Measurements from ENCODE around the gene PKN2.
"Not testable (repeated sequence)": the region's sequence is repeated elsewhere in the genome, so short reads cannot be mapped to it uniquely, and the experiment has no call there.

The PKN2 gene

DNA sequence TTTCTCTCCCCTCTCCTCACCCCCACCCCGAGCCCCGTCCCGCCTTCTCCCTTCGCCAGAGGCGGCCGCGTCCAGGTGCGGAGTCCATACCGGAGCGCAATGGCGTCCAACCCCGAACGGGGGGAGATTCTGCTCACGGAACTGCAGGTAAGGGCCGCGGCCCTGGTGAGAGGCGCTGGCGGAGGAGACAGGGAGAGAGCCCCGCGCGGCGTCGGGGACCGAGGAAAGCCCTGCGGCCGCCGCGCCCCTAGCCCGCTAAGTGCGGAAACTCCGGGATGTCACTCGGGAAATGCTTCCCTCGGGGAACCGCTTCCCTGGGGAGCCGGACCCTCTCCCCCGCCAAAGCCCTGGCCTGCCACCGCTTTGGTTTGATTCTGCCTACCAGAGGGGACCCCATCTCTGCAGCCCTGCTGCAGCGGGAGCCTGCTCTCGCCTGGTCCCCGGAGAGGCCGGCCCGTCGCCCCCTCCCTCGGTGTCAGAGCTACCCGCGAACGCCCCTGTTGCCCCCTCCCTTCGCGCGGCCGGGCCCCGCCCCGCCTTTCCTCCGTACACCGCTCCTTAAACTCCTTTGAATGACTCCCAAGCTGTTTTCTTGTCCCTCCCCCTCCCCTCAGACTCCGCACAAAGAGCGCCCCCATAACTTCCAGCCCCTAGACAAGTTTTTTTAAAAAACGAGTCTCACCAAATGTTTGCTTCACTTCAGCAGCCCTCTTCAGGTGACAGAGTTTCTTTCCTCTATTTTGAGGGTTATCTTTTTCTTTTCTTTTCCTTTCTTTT, 597 bp downstream of the PKN2 start:
- peak overlapping the region; percentile 86 for H3K9ac ChIP-seq (ENCODE audit: low read length)
- H3K4me1 ChIP-seq (ENCODE audit: control insufficient read depth, insufficient read depth, low read length) = peaks cover 9% of the 10 kb centered on the region
- H3K27ac ChIP-seq (ENCODE audit: low read depth, low read length) = peak overlapping the region; percentile 95
- no peaks in the 10 kb centered on the region for H3K27me3 ChIP-seq (ENCODE audit: control insufficient read depth, insufficient read depth, low read length)
- H3K4me3 ChIP-seq (ENCODE audit: low read length) = peak overlapping the region; percentile 88
- no peaks in the 10 kb centered on the region for H3K36me3 ChIP-seq (ENCODE audit: control insufficient read depth, insufficient read depth, low read length)

DNA sequence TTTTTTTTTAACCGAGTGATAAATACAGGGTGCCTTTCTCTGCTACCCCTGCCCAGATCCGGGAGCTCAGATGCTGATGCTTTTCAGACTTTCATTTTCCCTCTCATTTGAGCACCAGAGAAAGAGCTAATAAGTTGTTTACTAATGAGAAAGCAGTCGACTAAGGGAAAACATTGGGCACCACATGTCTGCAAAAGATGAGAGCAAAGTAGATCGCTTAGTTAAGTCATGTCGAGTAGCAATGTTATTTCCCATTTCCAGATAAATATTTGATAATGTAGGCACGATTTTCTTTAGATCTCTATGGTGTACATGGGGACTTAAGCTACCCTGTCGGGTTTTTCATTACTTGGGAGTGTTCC, 1.2 kb downstream of the PKN2 start:
- Histone ChIP-seq H3K27me3 (ENCODE audit: control insufficient read depth, insufficient read depth, low read length) (no peaks in the 10 kb centered on the region), H3K4me1 (ENCODE audit: control insufficient read depth, insufficient read depth, low read length) (peaks cover 9% of the 10 kb centered on the region), H3K9ac (ENCODE audit: low read length) (peak overlapping the region; percentile 24), H3K27ac (ENCODE audit: low read depth, low read length) (peak overlapping the region; percentile 48), H3K36me3 (ENCODE audit: control insufficient read depth, insufficient read depth, low read length) (no peaks in the 10 kb centered on the region), H3K4me3 (ENCODE audit: low read length) (peak overlapping the region; percentile 88)

DNA sequence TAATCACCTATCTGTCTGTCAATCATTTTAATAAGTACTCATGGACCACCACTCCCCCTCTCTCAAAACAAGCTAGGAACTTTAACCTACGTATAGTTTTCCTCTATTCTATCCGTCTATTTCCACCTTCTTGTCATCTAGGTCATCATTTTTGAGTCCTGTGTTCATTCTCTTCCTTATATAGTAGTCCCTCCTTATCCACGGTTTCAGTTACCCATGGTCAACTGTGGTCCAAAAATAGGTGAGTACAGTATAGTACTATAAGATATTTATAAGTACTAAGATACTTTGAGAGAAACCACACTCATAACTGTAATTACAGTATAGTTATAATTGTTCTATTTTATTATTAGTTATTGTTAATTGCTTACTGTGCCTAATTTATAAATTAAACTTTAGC, 7.5 kb downstream of the PKN2 start:
- H3K27ac ChIP-seq (ENCODE audit: low read depth, low read length) = no peak overlapping the region
- no peaks in the 10 kb centered on the region for H3K36me3 ChIP-seq (ENCODE audit: control insufficient read depth, insufficient read depth, low read length)
- no peak overlapping the region for H3K9ac ChIP-seq (ENCODE audit: low read length)
- no peak overlapping the region for H3K4me3 ChIP-seq (ENCODE audit: low read length)
- H3K4me1 ChIP-seq (ENCODE audit: control insufficient read depth, insufficient read depth, low read length) = no peaks in the 10 kb centered on the region
- no peaks in the 10 kb centered on the region for H3K27me3 ChIP-seq (ENCODE audit: control insufficient read depth, insufficient read depth, low read length)

DNA sequence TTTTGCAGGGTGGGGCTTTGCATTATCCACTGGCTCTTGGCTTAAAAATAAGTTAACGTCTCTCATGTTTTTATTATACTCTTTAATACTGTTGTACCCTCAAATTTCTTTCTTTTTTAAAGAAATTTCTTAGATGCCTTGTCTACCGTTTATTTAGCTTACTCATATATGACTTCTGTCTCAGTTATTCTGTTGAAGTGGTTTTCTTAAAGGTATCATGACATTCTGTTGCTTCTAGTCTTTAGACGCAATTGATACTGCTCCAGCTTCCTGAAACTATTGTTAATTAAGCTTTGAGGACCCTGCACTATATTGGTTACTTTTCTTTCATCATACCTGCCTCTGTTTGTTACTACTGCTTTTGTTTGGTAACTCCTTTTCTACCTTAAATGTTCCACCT, 11.7 kb downstream of the PKN2 start:
- no peaks in the 10 kb centered on the region for H3K4me1 ChIP-seq (ENCODE audit: control insufficient read depth, insufficient read depth, low read length)
- H3K36me3 ChIP-seq (ENCODE audit: control insufficient read depth, insufficient read depth, low read length) = no peaks in the 10 kb centered on the region
- H3K4me3 ChIP-seq (ENCODE audit: low read length) = no peak overlapping the region
- H3K27ac ChIP-seq (ENCODE audit: low read depth, low read length) = no peak overlapping the region
- H3K27me3 ChIP-seq (ENCODE audit: control insufficient read depth, insufficient read depth, low read length) = no peaks in the 10 kb centered on the region
- no peak overlapping the region for H3K9ac ChIP-seq (ENCODE audit: low read length)

DNA sequence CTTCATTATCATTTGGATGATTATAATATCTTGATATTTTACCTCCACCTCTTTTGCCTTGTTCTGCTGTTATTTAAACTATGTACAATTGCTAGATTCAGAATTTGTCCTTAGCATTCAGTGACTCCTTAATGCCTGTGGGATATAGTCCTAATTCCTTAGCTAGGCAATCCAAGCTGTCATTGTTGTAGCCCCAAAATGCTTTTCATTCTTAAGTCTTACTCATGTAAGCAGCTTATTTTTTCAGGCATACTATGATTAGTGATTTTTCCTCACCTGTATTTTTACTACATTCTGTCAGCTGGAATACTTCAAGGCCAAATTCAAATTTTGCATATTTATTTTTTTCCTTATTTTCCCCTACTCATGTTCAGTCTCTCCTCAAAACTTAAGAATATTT, 13.4 kb downstream of the PKN2 start:
- Histone ChIP-seq H3K9ac (ENCODE audit: low read length) (no peak overlapping the region), H3K27me3 (ENCODE audit: control insufficient read depth, insufficient read depth, low read length) (no peaks in the 10 kb centered on the region), H3K4me1 (ENCODE audit: control insufficient read depth, insufficient read depth, low read length) (no peaks in the 10 kb centered on the region), H3K36me3 (ENCODE audit: control insufficient read depth, insufficient read depth, low read length) (no peaks in the 10 kb centered on the region), H3K4me3 (ENCODE audit: low read length) (no peak overlapping the region), H3K27ac (ENCODE audit: low read depth, low read length) (no peak overlapping the region)

DNA sequence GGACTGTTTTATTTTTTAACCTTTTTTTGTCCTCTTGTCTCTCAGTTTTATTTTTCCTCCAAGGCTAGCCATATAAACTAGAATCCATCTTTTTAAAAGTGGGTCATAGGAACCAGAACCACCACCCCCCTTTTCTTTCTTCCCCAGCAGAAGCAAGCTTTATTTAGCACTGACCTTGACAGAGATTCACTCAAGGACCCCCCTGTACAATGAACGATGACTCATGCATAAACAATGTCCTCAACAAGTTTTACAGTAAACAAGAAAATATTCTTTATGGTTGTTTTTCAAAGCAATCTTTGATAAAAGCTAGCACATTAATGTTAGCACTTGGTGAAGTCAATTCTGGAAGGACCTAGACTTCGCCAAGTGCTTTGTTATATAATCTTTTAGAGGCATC, 14.1 kb downstream of the PKN2 start:
- no peaks in the 10 kb centered on the region for H3K4me1 ChIP-seq (ENCODE audit: control insufficient read depth, insufficient read depth, low read length)

DNA sequence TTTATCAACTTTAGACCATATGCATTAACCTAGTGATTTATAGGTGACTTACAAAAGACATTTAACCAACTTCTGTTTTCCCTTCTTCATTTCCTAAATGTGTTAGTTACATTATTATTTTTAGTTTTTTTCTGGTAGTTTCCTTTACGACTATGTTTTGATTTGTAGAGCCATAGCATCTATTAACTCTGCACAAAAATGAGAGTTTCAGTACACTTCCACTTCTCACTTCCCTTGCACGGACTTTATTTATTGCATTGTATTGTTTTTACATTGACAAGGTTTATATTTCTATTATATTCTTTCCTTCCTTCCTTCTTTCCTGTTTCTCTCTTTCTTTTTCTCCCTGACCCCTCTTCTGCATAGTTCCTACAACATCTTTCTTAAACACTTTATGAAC, 14.7 kb downstream of the PKN2 start:
- Histone ChIP-seq H3K36me3 (ENCODE audit: control insufficient read depth, insufficient read depth, low read length) (no peaks in the 10 kb centered on the region), H3K27me3 (ENCODE audit: control insufficient read depth, insufficient read depth, low read length) (no peaks in the 10 kb centered on the region), H3K27ac (ENCODE audit: low read depth, low read length) (no peak overlapping the region), H3K4me3 (ENCODE audit: low read length) (no peak overlapping the region), H3K4me1 (ENCODE audit: control insufficient read depth, insufficient read depth, low read length) (no peaks in the 10 kb centered on the region), H3K9ac (ENCODE audit: low read length) (no peak overlapping the region)

More for the DNA sequence above, 14.1 kb downstream of the PKN2 start:
- no peak overlapping the region for H3K4me3 ChIP-seq (ENCODE audit: low read length)
- H3K36me3 ChIP-seq (ENCODE audit: control insufficient read depth, insufficient read depth, low read length) = no peaks in the 10 kb centered on the region
- H3K27ac ChIP-seq (ENCODE audit: low read depth, low read length) = no peak overlapping the region
- no peak overlapping the region for H3K9ac ChIP-seq (ENCODE audit: low read length)
- H3K27me3 ChIP-seq (ENCODE audit: control insufficient read depth, insufficient read depth, low read length) = no peaks in the 10 kb centered on the region

DNA sequence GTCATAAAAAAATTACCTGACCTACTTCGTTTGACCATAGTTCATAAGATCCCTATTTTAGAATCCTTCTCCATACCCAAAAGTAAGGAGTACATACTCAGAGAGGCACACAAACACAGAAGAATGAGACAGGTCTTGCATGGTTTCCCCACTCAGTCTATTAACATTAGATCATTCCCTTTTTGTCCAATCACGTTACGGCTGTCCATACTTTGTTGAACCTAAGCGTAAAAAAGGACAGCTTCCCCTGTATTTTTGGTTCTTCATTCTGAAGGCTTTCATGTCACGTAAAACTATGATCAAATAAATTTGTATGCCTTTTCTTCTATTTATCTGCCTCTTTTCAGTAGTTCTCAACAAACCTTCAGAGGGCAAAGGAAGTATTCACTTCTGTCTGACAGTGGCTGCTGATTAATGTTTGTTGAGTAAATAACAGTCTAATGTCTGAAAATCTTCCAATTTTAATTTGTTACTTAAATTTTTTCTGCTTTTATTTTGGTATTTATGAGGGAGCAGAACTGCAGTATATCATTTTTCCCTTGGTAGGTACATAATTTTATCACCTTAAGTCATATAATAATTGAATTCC, 16.4 kb downstream of the PKN2 start:
- no peaks in the 10 kb centered on the region for H3K4me1 ChIP-seq (ENCODE audit: control insufficient read depth, insufficient read depth, low read length)
- H3K9ac ChIP-seq (ENCODE audit: low read length) = no peak overlapping the region

DNA sequence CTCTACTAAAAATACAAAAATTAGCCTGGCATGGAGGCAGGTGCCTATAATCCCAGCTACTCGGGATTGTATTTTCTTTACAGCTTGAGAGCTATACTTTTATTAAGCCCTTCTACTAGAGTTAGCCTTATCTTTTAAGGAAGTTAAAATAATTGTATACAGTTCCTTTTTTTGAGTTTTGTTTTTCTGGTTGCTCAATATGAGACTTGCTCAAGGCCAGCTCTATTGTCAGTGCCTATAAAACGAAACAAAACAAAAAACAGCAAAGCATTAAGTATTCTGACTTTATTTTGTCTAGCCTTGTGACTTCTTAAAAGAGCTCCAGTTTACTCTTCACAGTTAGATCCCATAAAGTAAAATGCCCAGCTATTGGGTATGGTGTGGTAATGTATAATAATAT, 17.2 kb downstream of the PKN2 start:
- Histone ChIP-seq H3K36me3 (ENCODE audit: control insufficient read depth, insufficient read depth, low read length) (no peaks in the 10 kb centered on the region), H3K9ac (ENCODE audit: low read length) (no peak overlapping the region), H3K4me3 (ENCODE audit: low read length) (no peak overlapping the region), H3K27ac (ENCODE audit: low read depth, low read length) (no peak overlapping the region), H3K4me1 (ENCODE audit: control insufficient read depth, insufficient read depth, low read length) (no peaks in the 10 kb centered on the region), H3K27me3 (ENCODE audit: control insufficient read depth, insufficient read depth, low read length) (no peaks in the 10 kb centered on the region)

More for the DNA sequence above, 16.4 kb downstream of the PKN2 start:
- Histone ChIP-seq H3K27ac (ENCODE audit: low read depth, low read length) (no peak overlapping the region), H3K27me3 (ENCODE audit: control insufficient read depth, insufficient read depth, low read length) (no peaks in the 10 kb centered on the region), H3K36me3 (ENCODE audit: control insufficient read depth, insufficient read depth, low read length) (no peaks in the 10 kb centered on the region), H3K4me3 (ENCODE audit: low read length) (no peak overlapping the region)

DNA sequence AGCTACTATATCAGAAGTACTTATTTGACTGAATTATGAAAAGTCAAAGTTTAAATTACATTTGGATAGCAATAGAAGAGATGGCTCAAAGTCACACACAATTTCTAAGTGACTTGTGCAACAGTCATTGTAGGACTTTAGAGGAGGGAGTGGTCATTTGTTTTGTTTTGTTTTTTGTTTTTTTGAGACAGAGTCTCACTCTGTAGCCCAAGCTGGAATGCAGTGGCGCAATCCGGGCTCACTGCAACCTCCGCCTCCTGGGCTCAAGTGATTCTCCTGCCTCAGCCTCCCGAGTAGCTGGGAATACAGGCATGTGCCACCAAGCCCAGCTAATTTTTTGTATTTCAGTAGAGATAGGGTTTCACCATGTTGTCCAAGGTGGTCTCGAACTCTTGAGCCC, 17.7 kb downstream of the PKN2 start:
- not testable (repeated sequence) for H3K27me3 ChIP-seq (ENCODE audit: control insufficient read depth, insufficient read depth, low read length); H3K4me3 ChIP-seq (ENCODE audit: low read length); H3K4me1 ChIP-seq (ENCODE audit: control insufficient read depth, insufficient read depth, low read length); H3K36me3 ChIP-seq (ENCODE audit: control insufficient read depth, insufficient read depth, low read length); H3K9ac ChIP-seq (ENCODE audit: low read length); H3K27ac ChIP-seq (ENCODE audit: low read depth, low read length)

DNA sequence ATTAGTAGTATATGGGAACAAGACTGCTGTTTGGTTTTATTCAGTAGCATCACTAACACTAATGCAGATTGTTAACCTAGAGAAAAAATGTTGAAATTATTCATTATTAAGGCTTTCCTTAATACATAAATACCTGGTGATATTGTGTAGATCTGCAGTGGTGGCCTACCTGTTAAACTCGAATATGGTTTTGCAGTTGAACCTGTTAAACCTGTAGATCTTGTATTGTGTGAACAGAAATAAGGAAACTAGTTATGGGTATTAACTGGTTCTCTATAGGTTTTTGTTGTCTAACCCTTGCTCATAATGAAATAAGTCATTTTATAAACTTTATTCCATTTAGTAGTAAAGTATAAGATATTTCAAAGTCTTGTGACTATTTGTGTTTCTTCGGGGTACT, 23.9 kb downstream of the PKN2 start:
- Histone ChIP-seq H3K36me3 (ENCODE audit: control insufficient read depth, insufficient read depth, low read length) (no peaks in the 10 kb centered on the region), H3K27ac (ENCODE audit: low read depth, low read length) (no peak overlapping the region), H3K27me3 (ENCODE audit: control insufficient read depth, insufficient read depth, low read length) (no peaks in the 10 kb centered on the region), H3K9ac (ENCODE audit: low read length) (no peak overlapping the region), H3K4me3 (ENCODE audit: low read length) (no peak overlapping the region), H3K4me1 (ENCODE audit: control insufficient read depth, insufficient read depth, low read length) (no peaks in the 10 kb centered on the region)

DNA sequence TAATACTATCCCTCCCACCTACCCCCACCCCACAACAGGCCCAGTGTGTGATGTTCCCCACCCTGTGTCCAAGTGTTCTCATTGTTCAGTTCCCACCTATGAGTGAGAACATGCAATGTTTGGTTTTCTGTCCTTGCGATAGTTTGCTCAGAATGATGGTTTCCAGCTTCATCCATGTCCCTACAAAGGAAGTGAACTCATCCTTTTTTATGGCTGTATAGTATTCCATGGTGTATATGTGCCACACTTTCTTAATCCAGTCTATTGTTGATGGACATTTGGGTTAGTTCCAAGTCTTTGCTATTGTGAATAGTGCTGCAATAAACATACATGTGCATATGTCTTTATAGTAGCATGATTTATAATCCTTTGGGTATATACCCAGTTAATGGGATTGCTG, 28.8 kb downstream of the PKN2 start:
- not testable (repeated sequence) for H3K36me3 ChIP-seq (ENCODE audit: control insufficient read depth, insufficient read depth, low read length); H3K4me1 ChIP-seq (ENCODE audit: control insufficient read depth, insufficient read depth, low read length); H3K27me3 ChIP-seq (ENCODE audit: control insufficient read depth, insufficient read depth, low read length); H3K9ac ChIP-seq (ENCODE audit: low read length); H3K4me3 ChIP-seq (ENCODE audit: low read length); H3K27ac ChIP-seq (ENCODE audit: low read depth, low read length)

DNA sequence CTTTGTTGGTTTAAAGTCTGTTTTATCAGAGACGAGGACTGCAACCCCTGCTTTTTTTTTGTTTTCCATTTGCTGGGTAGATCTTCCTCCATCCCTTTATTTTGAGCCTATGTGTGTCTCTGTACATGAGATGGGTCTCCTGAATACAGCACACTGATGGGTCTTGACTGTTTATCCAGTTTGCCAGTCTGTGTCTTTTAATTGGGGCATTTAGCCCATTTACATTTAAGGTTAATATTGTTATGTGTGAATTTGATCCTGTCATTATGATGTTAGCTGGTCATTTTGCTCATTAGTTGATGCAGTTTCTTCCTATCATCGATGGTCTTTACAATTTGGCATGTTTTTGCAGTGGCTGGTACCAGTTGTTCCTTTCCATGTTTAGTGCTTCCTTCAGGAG, 32.5 kb downstream of the PKN2 start:
- not testable (repeated sequence) for H3K4me3 ChIP-seq (ENCODE audit: low read length); H3K4me1 ChIP-seq (ENCODE audit: control insufficient read depth, insufficient read depth, low read length); H3K27ac ChIP-seq (ENCODE audit: low read depth, low read length); H3K36me3 ChIP-seq (ENCODE audit: control insufficient read depth, insufficient read depth, low read length); H3K27me3 ChIP-seq (ENCODE audit: control insufficient read depth, insufficient read depth, low read length); H3K9ac ChIP-seq (ENCODE audit: low read length)

Measured in rectal smooth muscle tissue (tissue), 1 donor.